GM19452 (cell line): ENCODE data around the gene FAM53A.

Experiments
- ATAC-seq: cut with Tn5 transposase; IDR thresholded peaks from one replicate; pipeline ENCODE4 v1.9.1; 2021; ENCODE audit not compliant: unreplicated experiment

The FAM53A gene

DNA sequence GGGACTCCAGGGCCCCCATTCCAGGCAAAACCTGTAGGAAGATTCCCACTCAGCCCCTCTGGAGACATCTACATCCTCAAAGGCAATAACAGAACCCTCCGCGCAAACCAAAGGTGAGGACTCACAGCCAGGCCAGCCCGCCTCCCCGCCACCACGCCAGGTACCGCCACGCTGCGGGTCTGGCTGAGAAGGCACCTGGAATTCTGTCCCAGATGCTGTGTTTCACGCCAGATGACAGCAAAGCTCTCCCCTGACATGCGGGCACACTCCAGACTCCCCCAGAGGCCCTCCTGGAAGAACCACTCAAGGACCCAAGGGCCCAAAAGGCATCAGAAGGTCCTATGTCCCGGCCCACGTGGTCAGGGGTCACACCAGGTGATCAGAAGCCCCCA is 59.6 kb downstream of the FAM53A start:
- ATAC-seq: no peak

DNA sequence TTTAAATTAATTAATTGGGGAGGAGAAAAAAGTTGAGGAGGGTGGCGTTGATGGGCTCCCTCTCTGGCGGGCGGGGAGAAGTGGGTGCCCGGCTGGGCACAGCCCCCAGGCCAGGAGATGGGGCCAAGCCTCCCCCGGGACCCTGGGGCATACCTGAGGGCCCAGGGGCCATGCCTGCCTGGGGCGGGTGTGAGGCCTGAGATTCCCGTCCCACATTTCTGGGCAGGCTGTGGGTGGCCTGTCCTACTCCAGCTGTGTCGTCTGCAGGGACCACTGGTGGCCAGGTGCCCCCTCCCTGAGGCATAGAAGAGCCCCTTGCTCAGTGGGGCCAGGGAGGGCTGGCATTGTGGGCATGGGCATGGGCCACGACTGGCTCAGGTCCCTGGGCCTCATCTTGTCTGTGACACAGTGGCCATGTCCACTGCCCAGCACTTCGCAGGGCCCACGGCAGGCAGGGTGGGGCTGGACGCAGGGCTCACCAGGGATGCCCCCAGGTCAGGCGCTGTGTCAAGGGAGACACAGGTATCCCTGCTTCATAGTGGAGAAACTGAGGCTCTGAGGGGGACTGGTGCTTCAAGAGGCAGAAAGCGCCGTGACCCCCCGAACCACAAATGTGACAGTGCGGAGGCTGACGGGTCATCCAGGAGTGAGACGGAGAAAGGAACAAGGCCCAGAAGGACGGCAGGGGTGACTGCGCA is 60.1 kb downstream of the FAM53A start:
- no peak for ATAC-seq

DNA sequence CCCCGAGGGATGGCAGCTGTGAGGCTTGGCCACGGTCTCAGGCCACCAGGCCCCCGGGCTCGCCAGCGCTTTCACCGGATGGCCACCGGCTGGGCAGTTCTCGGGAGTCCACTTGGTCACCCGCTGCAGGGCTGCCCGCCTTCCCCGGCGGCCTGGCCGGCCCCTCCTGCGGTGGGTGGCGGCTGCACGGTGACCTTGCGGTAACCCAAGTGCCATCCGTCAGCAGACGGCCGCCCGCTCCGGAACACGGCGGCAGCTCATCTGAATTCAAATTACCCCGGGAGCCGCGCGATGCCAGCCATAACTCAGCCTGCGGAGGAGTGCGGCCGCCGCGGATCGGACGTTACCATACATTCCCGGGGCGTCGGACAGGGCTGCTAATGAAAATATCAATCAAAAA is 60.7 kb downstream of the FAM53A start:
- no peak for ATAC-seq

DNA sequence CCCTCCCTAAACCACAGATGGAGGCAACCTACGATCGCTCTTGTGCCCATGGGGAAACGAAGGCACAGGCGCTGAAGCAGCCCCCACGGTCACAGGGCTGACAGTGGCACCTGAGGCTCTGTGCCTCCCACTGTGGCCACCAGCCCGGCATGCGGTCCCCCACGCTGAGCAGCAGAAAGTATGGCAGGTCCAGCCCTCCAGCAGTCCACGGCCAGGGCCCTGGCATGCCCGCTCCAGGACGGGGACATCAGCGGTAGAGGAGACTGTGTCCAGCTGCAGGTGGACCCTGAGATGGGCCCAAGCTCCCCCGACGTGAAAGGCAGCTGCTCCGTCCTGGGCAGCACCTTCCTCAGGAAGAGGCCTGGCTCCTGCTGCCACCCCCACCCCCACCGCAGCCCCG is 61.2 kb downstream of the FAM53A start:
- no peak for ATAC-seq

DNA sequence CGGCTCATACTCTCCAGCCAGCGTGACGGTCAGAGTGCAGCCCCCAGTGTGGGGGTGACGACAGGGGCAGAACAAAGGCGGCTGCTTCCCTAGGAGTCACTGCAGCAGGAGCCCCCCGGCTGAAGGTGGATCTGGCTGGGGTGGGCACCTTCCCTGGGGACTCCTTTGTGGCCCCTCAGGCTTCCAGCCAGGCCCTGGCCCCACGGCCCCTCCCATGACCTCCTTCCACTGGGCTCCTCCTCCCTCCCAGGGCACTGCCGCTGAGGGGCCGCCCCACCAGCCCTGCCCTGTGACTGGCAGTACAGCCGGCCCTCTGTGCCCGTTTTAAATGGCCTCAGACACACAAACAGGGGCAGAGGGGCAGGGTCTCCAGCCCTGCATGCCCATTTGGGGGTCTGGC is 61.9 kb downstream of the FAM53A start:
- no peak for ATAC-seq

DNA sequence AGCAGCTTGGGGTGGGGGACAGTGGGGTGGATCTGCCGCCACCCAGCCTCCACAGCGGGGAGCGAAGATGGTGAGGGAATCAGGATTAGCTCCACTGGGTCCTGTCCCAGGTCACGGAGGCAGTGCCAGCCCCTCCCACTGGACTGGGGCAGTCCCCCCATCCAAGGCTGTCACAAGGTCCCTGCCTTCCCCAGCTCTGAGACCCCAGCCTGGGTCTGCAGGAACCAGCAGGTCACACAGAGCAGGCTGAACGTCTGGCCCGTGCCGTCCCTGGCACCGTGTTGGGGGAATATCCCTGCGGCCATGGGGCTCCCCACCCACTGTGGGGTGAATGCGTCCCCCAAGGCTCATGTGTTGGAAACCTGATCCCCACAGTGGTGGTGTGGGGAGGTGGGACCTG is 62.6 kb downstream of the FAM53A start:
- ATAC-seq: no peak

DNA sequence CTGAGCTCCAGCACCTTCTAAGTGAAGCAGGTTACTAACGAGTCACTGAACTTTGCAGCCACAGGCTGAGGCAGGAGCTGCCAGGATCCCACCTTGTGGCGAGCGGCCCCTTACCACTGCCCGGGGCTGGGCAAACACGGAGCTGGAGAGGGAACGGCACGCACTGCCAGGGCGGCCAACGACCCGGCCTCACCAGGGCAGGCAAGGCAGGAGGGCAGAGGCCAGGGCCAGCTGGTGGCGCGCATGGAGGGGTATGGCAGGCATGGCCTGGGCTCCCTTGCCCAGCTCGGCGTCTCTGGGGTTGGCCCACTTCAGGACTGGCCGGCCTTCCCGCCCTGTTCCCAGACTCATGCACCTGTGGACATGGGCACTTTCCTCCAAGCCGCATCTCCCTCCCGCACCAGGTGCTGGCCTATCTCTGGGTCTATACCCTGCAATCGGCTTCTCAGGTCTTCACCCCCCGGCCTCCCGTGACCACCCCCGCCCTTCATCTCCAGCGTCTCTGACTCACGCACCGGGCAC is 64.9 kb downstream of the FAM53A start:
- ATAC-seq: no peak

DNA sequence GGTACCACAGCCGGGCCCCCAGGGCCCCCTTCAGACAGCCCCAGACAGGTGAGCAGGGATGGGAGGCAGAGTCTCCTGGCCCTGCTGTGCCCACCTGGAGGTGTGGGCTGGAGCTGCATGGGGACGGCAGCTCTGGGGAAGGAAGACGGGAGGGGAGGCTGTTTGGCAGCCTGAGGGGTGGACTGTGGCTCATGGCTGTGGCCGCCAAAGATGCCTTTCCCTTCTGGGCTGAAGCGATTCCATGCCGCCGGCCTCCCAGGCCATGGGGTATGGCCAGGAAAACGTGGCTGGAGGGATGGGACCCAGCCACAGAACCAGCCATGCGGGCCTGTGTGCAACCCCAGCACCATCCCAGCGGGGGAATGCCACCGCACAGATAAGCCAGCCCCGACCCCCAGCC is 65.7 kb downstream of the FAM53A start:
- no peak for ATAC-seq

DNA sequence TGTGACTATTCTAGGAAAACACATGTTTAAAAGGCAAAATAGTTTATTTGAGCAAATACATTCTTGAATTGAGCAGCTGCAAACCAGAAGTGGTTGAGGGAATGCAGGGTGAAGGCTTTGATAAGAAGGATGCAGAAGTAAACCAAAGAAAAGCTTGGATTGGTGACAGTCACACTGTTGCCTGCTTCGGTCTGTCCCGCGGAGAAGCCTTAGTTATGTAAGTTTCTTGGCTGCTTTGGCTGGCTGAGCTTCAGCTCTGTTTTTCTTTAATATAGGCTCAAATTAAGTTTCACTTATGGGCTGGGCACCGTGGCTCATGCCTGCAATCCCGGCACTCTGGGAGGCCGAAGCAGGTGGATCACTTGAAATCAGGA is 67.6 kb downstream of the FAM53A start:
- ATAC-seq: no peak

DNA sequence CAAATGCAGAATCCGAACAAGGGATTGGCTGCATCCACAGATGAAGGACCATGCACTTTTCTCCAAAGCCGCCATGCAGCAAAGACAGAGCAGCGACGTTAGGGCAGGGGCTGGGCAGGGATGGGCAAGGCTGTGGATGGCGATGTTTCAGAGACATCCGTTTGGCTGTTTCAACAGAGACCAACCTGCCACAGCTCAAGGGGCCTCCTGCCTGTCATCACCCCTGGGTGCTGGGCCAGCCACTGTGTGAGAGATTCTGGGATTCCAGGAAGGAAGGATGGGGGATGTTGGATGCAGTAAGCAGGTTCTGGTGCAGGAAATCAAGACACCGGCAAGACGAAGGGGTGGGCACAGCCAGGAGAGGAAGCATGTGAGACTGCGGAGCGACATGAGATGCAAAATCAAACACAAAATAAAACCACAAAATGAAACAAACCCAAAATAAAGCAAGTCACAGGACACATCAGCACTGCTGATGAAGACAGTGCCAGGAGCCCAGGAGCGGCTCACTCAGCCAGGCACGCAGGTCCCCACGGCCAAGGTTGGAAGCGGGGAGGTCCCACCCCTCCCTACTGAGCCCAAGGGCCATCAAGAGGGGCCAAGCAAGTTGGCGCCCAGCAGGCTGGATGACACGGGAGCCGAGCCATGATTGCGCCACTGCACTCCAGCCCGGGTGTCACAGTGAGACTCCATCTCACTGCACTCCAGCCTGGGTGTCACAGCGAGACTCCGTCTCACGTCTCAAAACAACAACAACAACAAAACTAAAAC is 68.1 kb downstream of the FAM53A start:
- ATAC-seq: no peak

DNA sequence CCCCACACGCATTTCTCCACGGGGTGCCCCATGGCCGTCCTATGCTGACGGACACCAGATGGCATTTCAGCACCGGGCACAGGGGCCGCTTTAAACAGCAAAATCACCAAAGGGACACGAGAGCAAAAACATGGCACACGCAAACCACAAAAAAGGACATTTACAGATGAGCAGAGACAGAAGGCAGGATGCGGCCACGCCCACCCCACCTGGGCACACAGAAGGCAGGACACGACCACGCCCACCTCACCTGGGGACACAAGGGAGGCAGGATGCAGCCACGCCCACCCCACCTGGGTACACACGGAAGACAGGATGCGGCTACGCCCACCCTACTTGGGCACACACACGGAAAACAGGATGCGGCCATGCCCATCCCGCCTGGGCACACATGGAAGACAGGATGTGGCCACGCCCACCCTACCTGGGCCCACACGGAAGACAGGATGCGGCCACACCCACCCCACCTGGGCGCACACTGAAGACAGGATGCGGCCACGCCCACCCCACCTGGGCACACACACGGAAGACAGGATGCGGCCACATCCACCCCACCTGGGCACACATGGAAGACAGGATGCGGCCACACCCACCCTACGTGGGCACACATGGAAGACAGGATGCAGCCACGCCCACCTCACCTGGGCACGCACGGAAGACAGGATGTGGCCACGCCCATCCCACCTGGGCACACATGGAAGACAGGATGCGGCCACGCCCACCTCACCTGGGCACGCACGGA is 69.1 kb downstream of the FAM53A start:
- ATAC-seq: no peak

DNA sequence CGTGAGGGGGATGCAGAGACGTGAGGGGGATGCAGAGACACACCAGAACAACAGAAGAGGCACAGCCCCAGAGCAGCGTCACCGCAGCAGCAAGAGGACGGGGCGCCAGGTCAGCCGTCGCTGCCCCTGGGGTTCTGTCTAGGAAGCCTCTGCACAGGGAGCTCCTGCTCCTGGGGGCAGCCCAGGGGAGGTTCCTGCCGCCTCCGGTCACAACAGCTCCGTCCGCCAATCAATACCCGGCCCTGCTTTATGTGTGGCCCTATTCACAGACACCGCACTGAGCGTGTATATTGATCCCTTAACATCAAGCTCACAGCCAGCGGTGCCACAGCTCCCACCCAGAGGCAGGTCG is 69.6 kb downstream of the FAM53A start:
- no peak for ATAC-seq

DNA sequence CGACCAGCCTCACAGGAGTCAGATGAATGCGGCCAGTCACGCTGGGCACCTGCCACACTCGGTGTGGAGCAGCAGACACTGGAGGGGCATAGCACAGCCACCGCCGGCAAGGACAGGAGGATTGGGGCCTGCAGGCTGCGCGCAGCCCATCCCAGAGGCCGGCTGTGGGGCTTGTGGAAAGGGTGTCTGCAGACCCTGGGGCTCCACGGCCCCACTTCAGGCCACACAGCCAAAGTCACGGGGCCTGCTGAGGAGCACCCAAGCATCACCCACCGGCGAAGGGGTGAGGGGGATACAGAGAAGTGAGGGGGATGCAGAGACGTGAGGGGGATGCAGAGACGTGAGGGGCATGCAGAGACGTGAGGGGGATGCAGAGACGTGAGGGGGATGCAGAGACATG is 70.1 kb downstream of the FAM53A start:
- ATAC-seq: no peak

DNA sequence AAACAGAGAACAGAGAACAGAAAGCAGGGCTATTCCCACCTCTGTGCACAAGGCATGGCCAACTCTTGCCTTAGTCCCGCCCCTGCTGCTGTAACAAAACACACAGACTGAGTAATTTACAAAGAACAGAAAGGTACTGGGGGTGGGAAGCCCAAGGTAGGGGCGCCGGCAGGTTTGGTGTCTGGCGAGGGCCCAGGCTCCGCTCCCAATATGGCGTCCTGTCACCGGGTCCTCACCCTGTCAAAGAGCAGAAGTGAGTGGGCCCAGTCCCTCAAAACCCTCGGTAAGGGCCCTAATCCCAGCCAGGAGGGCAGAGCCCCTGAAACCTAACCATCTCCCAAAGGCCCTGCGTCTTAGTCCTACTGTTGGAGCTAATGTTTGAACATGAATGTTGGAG is 71.0 kb downstream of the FAM53A start:
- ATAC-seq: no peak

DNA sequence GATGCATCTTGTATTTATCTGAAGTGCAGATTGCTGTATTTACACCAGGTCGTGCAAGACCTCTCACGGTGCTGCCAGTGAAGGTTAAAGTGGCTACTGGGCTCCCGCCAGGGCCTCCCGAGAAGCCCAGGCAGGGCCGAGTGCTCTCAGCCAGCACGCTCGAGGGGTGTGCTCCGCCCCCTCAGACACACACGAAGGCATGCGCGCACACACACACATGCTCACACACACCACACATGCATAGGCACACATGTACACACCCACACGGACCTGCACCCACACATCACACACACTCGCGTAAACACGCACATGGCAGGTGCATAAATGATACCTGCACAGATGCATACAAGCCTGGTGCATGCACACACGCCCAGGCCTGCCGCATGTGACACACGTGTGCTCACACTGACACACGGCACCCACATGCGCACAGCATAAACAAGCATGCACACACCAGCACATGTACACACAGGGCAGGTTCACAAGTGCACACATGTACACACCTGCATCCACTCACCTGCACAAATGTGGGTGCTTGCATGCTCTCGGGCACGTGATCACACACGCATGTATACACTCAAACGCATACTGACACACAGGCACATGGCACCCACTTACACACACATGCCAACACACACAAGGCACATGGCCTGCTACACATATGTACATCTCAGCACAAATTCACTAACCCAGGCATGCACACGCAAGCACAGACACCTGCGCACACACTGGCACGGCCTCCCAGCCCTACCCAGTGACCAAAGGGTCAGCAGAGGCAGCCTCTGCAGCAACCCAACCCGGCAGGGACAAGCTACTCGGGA is 71.6 kb downstream of the FAM53A start:
- no peak for ATAC-seq

DNA sequence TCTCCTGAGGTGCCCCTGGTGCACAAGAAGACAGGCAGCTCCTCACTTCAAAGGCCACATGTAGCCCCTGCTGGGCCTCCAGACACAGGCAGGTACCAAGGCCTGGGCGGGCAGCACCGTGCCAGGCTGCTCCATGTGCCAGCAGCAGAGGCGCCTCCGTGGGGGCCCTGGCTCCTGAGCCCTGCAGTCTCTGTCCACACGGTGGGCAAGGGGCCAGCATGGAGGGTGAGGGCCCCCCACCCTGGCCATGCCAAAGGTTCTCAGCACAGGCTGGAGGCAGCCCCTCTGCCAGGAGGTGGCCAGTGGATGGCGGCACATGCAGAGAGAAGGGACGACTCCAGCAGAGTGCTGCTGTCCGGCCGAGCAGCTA is 72.6 kb downstream of the FAM53A start:
- no peak for ATAC-seq

DNA sequence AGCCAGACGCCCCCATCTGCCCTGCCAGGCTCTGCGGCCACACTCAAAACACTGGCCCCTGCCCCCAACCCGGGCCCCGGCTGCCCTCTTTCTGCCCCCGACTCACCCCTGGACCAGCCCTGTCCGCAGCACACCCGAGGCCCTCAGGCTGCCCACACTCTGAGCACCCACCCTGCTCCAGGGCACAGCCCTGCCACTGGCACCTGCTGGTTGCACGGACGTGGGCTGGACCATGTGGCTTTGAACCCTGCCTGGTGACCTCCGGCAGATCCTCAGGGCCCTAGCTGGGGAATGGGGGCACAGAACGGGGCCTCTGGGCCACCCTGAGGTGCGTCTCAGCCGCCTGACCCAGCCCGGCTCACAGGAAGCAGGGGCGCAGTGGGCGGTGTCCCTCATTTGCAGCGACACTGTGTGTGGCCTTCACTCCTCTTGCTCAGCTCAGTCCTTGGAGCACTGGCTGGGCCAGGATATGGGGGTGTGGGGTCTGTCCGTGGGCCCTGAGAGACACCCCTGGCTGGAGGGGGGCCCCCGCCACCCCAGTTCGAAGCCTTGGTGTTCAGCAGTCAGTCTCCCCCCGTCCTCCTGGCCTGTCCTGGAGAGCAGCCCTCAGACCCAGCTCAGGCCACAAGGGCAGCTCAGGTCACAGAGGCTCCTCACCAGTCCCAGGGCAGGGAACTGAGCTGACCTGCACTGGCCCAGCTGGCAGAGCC is 73.2 kb downstream of the FAM53A start:
- ATAC-seq: no peak

DNA sequence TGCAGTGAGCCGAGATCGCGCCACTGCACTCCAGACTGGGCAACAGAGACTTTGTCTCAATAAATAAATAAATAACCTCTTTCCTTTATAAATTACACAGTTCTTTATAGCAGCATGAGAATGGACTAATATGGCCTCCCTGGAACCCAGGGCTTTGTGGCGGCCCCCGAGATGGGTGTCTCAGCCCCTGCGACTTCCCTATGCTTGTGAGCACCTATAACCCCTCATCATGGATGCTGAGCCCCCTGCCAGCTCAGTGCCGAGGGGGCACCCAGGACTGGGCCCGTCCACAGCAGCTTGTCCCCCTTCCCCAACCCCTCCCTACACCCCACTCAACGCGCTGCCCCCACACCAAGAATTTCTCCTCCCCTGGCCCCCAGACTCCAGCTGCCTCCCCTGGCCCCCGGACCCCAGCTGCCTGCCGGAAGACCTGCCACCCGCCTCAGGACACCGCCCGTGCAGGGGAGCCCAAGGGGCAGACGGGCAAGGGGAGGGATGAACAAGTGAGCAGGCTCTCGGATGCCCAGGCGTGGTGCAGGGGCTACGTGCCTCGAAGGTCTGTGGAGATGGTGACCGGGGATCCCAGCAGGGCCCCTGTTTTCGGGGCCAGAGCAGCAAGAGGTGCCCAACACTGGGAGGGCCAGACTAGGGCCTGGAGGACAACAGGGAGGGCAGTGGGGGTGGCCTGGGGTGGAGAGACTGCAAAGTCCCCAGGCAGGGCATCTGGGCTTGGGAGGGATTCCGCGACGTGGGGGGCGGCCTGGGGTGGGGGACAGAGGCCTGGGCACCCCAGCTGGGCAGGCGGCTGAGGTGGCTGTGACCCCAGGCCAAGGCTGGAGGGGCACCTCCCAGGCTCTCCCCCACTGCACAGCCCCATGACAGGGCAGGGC is 74.0 kb downstream of the FAM53A start:
- no peak for ATAC-seq

DNA sequence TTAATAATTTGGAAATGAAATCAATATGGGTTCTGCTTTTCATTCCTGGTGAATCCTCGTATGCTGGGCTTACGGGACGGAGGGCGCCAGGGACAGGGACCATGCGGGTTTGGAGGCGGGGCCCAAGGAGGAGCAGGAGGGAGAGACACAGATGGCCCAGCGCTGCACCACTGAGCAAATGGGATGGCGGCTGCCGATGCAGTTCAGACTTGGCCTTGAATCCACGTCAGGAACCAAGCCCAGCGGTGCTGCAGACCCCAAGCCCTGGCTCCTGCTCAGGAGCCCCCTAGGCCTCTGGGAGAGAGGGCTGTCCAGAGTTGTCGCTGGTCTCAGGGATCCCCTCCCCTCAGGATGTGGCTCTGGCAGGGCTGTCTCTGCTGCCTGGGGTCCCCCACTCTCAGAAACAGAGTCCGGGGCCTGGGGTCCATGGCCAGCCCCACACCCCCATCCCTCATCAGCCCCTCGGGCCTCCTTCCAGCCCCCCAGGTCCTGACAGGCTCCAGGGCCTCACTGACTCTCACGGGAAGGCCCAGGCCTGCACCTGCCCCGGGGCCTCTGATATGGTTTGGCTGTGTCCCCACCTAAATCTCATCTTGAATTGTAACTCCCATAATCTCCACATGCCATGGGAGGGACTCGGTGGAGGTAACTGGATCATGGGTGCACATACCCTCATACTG is 75.2 kb downstream of the FAM53A start:
- no peak for ATAC-seq
